Thoracic aorta (tissue), 2 donors: ENCODE measurements around the gene PKD1. TPM values are rescaled to one million over a fixed set of nuclear protein-coding genes. Genes with fewer than 3 reads are reported as not detected.

ENCODE experiments used
- ATAC-seq: fragments of 150-250 bp; one replicate; pipeline ENCODE4 v1.8.0; 2017; ENCODE audit warnings: low read depth; ENCODE audit not compliant: insufficient number of reproducible peaks, low FRiP score
- DNase-seq: peaks from one replicate; pipeline ENCODE4 v3.0.0-alpha.2; 2020; ENCODE audit warnings: low spot score
- H3K27ac ChIP-seq, 2 donors: fragments of 200-600 bp; sonication (generic); 1 replicate in 1 of 2; 2 replicates in 1 of 2; pipeline ENCODE4 v1.5.1; 2016; ENCODE audit warnings: mild to moderate bottlenecking in 2 of 2, moderate library complexity in 2 of 2
- H3K27me3 ChIP-seq: fragments of 200-600 bp; sonication (generic); replicated peaks from 2 replicates; pipeline ENCODE4 v1.6.0; 2016; ENCODE audit warnings: mild to moderate bottlenecking; ENCODE audit not compliant: insufficient read depth
- H3K36me3 ChIP-seq: fragments of 200-600 bp; sonication (generic); one replicate; pipeline ENCODE4 v1.5.1; 2016
- H3K4me1 ChIP-seq, 2 donors: fragments of 200-600 bp; sonication (generic); 1 replicate in 1 of 2; 2 replicates in 1 of 2; pipeline versions ENCODE4 v1.5.1 to v1.6.0; 2016; ENCODE audit warnings: low read depth in 2 of 2, mild to moderate bottlenecking in 1 of 2; ENCODE audit not compliant: control insufficient read depth in 1 of 2
- H3K4me3 ChIP-seq: fragments of 200-600 bp; sonication (generic); 2 replicates; pipeline ENCODE4 v1.5.1; 2016; ENCODE audit warnings: mild to moderate bottlenecking
- H3K9me3 ChIP-seq: fragments of 200-600 bp; sonication (generic); 2 replicates; pipeline ENCODE4 v1.5.1; 2016
- total RNA-seq, 2 donors: library from RNA; depleted of rRNA; stranded (reverse); fragments of >200 nt; gene quantifications; one replicate each; pipeline versions ENCODE4 v1.1.0 to v1.2.3, GENCODE V29; 2016
- TF ChIP-seq, protein P1 (sequence below): fragments of 200-600 bp; sonication (generic); IDR thresholded peaks from one replicate; pipeline ENCODE4 v1.5.1; 2019; ENCODE audit warnings: antibody characterized with exemption

PKD1 gene
- total RNA-seq, 2 donors from 2014 or later = 838 to 1,071 TPM

DNA sequence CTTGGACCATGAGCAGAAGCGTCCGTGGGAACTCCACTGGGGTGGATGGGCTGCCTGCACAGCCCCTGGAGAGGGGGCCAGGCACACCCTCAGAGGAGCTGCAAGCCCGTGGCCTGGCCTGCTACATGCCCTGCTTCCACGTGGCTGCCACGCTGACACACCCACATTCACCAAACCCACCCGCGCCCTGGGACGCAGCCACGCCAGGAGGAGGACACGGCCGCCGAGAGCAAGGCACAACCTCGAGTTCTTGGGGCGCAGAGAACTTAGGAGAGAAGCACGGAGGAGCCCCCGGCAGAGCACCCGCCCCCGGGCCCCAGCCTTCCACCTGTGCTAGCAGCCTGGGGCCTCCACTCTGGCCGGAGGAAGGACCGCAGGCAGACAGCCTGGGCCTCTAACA lies 41.9 kb upstream of the PKD1 start:
- DNase-seq (no peak), ATAC-seq (no peak)
- H3K9me3 ChIP-seq = no peaks in the 10 kb centered on the region
- H3K36me3 ChIP-seq = peaks cover 35% of the 10 kb centered on the region
- no peak overlapping the region for H3K4me3 ChIP-seq
- no peaks in the 10 kb centered on the region for H3K4me1 ChIP-seq
- no peaks in the 10 kb centered on the region for H3K27me3 ChIP-seq
- TF ChIP-seq, protein P1, sequence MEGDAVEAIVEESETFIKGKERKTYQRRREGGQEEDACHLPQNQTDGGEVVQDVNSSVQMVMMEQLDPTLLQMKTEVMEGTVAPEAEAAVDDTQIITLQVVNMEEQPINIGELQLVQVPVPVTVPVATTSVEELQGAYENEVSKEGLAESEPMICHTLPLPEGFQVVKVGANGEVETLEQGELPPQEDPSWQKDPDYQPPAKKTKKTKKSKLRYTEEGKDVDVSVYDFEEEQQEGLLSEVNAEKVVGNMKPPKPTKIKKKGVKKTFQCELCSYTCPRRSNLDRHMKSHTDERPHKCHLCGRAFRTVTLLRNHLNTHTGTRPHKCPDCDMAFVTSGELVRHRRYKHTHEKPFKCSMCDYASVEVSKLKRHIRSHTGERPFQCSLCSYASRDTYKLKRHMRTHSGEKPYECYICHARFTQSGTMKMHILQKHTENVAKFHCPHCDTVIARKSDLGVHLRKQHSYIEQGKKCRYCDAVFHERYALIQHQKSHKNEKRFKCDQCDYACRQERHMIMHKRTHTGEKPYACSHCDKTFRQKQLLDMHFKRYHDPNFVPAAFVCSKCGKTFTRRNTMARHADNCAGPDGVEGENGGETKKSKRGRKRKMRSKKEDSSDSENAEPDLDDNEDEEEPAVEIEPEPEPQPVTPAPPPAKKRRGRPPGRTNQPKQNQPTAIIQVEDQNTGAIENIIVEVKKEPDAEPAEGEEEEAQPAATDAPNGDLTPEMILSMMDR = no peak
- H3K27ac ChIP-seq = no peak overlapping the region

DNA sequence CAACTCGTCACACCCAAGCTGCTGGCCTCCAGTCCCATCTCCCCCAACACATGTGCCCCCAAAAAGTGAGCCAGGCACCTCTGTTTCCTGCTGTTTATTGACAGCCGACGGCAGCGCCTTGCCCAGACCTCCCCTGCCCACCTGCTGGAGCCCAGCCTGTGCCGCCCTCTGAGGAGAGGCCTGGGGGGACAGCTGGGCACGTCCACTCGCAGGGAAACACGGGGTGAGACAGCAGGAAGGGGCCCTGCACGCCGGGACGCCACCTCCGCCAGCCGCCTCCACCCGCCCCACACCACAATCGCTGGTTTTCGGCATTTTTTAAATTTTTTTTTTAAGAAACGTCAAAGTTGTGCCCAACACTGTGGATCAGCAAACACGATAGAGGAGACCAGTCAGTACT lies 41.4 kb upstream of the PKD1 start:
- no peaks in the 10 kb centered on the region for H3K27me3 ChIP-seq
- H3K9me3 ChIP-seq = no peaks in the 10 kb centered on the region
- H3K4me3 ChIP-seq = no peak overlapping the region
- H3K27ac ChIP-seq = no peak overlapping the region
- DNase-seq (no peak), ATAC-seq (no peak)
- no peaks in the 10 kb centered on the region for H3K4me1 ChIP-seq
- peaks cover 35% of the 10 kb centered on the region for H3K36me3 ChIP-seq
- TF ChIP-seq, protein P1 = no peak

DNA sequence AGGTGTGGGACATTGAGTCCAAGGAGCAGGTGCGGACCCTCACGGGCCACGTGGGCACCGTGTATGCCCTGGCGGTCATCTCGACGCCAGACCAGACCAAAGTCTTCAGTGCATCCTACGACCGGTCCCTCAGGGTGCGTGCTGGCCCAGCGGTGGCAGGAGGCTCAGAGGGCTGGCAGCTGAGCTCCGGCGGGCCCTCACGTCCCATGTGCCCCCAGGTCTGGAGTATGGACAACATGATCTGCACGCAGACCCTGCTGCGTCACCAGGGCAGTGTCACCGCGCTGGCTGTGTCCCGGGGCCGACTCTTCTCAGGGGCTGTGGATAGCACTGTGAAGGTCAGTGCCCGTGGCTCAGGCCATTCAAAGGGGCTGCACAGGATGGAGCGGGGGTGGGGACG lies 40.3 kb upstream of the PKD1 start:
- TF ChIP-seq, protein P1 = no peak
- Histone ChIP-seq H3K27me3 (no peaks in the 10 kb centered on the region), H3K4me1 (no peaks in the 10 kb centered on the region), H3K27ac (no peak overlapping the region), H3K36me3 (peaks cover 39% of the 10 kb centered on the region), H3K4me3 (no peak overlapping the region), H3K9me3 (no peaks in the 10 kb centered on the region)
- ATAC-seq (no peak), DNase-seq (no peak)

DNA sequence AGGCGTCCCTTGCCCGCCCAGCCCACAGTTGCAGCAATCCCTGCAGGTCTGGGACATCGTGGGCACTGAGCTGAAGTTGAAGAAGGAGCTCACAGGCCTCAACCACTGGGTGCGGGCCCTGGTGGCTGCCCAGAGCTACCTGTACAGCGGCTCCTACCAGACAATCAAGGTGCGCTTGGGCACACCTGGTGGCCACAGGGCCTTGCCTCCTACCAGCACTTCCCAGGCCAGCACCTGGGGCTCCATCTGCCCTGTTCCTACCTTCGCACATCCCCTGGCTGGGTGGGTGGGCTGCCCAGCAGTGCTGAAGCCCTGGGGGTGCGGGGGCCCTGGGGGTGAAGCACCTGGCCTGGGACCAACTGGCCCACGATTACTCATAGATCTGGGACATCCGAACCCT lies 39.8 kb upstream of the PKD1 start:
- ATAC-seq = no peak
- H3K9me3 ChIP-seq = no peaks in the 10 kb centered on the region
- no peaks in the 10 kb centered on the region for H3K4me1 ChIP-seq
- peaks cover 39% of the 10 kb centered on the region for H3K36me3 ChIP-seq
- no peaks in the 10 kb centered on the region for H3K27me3 ChIP-seq
- H3K27ac ChIP-seq = no peak overlapping the region
- H3K4me3 ChIP-seq = no peak overlapping the region
- DNase-seq = no peak
- TF ChIP-seq, protein P1 = no peak

DNA sequence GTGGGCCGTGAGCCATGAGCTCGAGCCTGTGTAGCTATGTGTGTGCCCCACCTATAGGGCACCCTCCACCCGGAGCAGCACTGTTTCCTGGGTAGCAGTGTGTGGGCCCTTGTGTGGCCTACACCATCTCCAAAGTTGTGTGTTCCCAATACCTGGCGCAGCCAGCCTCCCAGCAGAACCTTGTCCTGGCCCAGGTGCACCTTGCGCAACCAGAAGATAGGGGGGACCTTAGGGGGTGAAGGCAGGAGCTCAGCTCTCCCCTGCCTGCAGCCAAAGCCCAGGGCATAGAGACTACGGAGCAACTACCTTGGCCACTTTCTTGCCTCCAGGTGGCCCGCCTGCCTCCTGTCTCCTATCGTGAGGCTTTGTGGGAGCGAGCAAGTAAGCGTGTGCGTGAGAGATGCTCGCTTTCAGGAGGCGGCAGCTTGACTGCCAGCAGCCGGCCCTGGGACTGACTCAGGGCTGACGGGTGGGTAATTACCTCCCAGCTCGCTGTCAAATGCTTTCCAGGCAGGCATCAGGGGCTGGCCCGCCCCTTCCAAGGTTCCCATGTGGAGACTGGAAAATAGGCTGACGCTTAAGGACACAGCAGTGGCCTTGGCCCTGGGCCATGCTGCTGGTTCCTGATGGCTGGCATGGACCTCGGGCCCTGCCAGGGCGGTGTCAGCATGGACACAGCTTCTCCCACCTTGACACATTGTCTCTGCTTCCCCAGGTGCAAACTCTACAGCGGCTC lies 38.9 kb upstream of the PKD1 start:
- no peak overlapping the region for H3K27ac ChIP-seq
- DNase-seq (no peak), ATAC-seq (no peak)
- peaks cover 39% of the 10 kb centered on the region for H3K36me3 ChIP-seq
- H3K4me1 ChIP-seq = no peaks in the 10 kb centered on the region
- TF ChIP-seq, protein P1 = no peak
- H3K27me3 ChIP-seq = no peaks in the 10 kb centered on the region
- H3K4me3 ChIP-seq = no peak overlapping the region
- no peaks in the 10 kb centered on the region for H3K9me3 ChIP-seq
